ENCODE data around the gene RAB26.

RAB26 gene

DNA sequence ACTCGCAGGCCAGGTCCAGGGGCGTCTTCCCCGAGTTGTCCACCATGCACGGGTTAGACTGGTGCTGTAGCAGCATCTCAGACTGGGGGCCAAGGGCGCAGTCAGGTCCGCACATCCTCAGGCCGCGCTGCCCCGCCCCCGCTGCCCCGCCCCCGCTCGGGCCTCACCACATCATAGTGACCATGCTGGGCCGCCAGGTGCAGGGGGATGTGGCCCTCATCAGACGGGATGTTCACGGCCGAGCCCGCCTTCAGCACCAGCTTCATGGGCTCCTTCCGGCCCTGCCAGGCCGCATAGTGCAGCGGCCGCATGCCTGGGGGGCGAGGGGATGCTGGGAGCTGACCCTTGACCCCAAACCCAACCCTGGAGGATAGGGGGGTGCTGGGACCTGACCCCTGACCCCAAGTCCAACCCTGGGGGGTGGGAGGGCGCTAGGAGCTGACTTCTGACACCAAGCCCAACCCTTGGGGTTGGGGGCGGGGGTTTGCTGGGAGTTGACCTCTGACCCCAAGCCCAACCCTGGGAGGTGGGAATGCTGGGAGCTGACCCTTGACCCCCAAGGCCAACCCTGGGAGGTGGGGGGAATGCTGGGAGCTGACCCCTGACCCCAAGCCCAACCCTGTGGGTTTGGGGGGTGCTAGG is 40.9 kb downstream of the RAB26 start:
- H3K4me3 ChIP-seq (ENCODE audit: low read depth, low read length) = no peak overlapping the region
- no peak overlapping the region for H3K27ac ChIP-seq (ENCODE audit: extremely low read depth, low read depth, low read length)
- POLR2A ChIA-PET = interaction anchor here (1.3 to 1.9 kb wide), 2 partner anchors 10 to 34 kb away, joined by 4 to 7 read pairs; partner anchors contain the start of gene TRAF7
- CTCF ChIA-PET = no interaction called here
- 0 out of 2 replicates have a peak, but pooled peaks cover 3% of the 10 kb centered on the region for H3K4me1 ChIP-seq (ENCODE audit: control insufficient read depth, insufficient read depth, low read length)
- H3K36me3 ChIP-seq (ENCODE audit: control insufficient read depth in 2 of 2, insufficient read depth in 1 of 2, low read length in 2 of 2) = peaks cover 0 to 5% of the 10 kb centered on the region in 2 experiments; a peak in 1 of 3 replicates
- H3K9me3 ChIP-seq (ENCODE audit: control insufficient read depth, insufficient read depth, low read depth, low read length) = no peaks in the 10 kb centered on the region
- TF ChIP-seq, protein P1, sequence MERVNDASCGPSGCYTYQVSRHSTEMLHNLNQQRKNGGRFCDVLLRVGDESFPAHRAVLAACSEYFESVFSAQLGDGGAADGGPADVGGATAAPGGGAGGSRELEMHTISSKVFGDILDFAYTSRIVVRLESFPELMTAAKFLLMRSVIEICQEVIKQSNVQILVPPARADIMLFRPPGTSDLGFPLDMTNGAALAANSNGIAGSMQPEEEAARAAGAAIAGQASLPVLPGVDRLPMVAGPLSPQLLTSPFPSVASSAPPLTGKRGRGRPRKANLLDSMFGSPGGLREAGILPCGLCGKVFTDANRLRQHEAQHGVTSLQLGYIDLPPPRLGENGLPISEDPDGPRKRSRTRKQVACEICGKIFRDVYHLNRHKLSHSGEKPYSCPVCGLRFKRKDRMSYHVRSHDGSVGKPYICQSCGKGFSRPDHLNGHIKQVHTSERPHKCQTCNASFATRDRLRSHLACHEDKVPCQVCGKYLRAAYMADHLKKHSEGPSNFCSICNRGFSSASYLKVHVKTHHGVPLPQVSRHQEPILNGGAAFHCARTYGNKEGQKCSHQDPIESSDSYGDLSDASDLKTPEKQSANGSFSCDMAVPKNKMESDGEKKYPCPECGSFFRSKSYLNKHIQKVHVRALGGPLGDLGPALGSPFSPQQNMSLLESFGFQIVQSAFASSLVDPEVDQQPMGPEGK (tag by site-specific recombination; IDR thresholded peaks at IDR 0.05) = 0 out of 2 replicates have a peak, but pooled peaks have one; percentile 16
- peak; percentile 97 for TF ChIP-seq BCL11B (tag by site-specific recombination; IDR thresholded peaks at IDR 0.05; ENCODE audit: low read depth)
- no peak for TF ChIP-seq ATF2 (tag by site-specific recombination; IDR thresholded peaks at IDR 0.05; ENCODE audit: low read depth)
- no peak for TF ChIP-seq ZNF223 (tag by site-specific recombination; IDR thresholded peaks at IDR 0.05)

GRCh38 chr16:2190002-2190658 is 41.7 kb downstream of the RAB26 start:
- Histone ChIP-seq H3K4me1 (ENCODE audit: control insufficient read depth, insufficient read depth, low read length) (peaks cover 5% of the 10 kb centered on the region; the same call in 1 of the 2 replicates), H3K4me3 (ENCODE audit: low read depth, low read length) (no peak overlapping the region), H3K36me3 (ENCODE audit: control insufficient read depth in 2 of 2, insufficient read depth in 1 of 2, low read length in 2 of 2) (peaks cover 0 to 3% of the 10 kb centered on the region in 2 experiments; a peak in 1 of 3 replicates), H3K27ac (ENCODE audit: extremely low read depth, low read depth, low read length) (no peak overlapping the region), H3K9me3 (ENCODE audit: control insufficient read depth, insufficient read depth, low read depth, low read length) (no peaks in the 10 kb centered on the region)
- ChIA-PET CTCF (no interaction called here), POLR2A (interaction anchor here (1.3 to 1.9 kb wide), 2 partner anchors 10 to 35 kb away, joined by 4 to 7 read pairs; partner anchors contain the start of gene TRAF7)
- TF ChIP-seq, protein P2, sequence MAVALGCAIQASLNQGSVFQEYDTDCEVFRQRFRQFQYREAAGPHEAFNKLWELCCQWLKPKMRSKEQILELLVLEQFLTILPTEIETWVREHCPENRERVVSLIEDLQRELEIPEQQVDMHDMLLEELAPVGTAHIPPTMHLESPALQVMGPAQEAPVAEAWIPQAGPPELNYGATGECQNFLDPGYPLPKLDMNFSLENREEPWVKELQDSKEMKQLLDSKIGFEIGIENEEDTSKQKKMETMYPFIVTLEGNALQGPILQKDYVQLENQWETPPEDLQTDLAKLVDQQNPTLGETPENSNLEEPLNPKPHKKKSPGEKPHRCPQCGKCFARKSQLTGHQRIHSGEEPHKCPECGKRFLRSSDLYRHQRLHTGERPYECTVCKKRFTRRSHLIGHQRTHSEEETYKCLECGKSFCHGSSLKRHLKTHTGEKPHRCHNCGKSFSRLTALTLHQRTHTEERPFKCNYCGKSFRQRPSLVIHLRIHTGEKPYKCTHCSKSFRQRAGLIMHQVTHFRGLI (tag by site-specific recombination; IDR thresholded peaks at IDR 0.05) = no peak
- TF ChIP-seq PRDM2 (tag by site-specific recombination; IDR thresholded peaks at IDR 0.05; ENCODE audit: borderline replicate concordance) (no peak), ZNF670 (tag by site-specific recombination; IDR thresholded peaks at IDR 0.05; ENCODE audit: low read depth) (no peak), ZNF148 (tag by site-specific recombination; IDR thresholded peaks at IDR 0.05; ENCODE audit: borderline replicate concordance) (no peak), TRIM28 (IDR thresholded peaks at IDR 0.05; ENCODE audit: borderline replicate concordance, low read length) (no peak), ZNF610 (tag by site-specific recombination; IDR thresholded peaks at IDR 0.05; ENCODE audit: borderline replicate concordance) (no peak), ZBTB8A (tag by site-specific recombination; IDR thresholded peaks at IDR 0.05) (no peak)
- TF ChIP-seq, protein P3, sequence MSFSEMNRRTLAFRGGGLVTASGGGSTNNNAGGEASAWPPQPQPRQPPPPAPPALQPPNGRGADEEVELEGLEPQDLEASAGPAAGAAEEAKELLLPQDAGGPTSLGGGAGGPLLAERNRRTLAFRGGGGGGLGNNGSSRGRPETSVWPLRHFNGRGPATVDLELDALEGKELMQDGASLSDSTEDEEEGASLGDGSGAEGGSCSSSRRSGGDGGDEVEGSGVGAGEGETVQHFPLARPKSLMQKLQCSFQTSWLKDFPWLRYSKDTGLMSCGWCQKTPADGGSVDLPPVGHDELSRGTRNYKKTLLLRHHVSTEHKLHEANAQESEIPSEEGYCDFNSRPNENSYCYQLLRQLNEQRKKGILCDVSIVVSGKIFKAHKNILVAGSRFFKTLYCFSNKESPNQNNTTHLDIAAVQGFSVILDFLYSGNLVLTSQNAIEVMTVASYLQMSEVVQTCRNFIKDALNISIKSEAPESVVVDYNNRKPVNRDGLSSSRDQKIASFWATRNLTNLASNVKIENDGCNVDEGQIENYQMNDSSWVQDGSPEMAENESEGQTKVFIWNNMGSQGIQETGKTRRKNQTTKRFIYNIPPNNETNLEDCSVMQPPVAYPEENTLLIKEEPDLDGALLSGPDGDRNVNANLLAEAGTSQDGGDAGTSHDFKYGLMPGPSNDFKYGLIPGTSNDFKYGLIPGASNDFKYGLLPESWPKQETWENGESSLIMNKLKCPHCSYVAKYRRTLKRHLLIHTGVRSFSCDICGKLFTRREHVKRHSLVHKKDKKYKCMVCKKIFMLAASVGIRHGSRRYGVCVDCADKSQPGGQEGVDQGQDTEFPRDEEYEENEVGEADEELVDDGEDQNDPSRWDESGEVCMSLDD (tag by site-specific recombination; IDR thresholded peaks at IDR 0.05) = no peak

Measured in HEK293 (cell line).